NCI-H146 (cell line): ENCODE measurements around the gene EPO.
"Not testable (repeated sequence)": the region's sequence is repeated elsewhere in the genome, so short reads cannot be mapped to it uniquely, and the experiment has no call there.

Experiments
- DNase-seq: peaks from one replicate; lab custom pipeline; 2025; lab: John Stamatoyannopoulos, UW

EPO gene

GRCh38 chr7:100736671-100737070, 16.4 kb downstream of the EPO start:
- no peak for DNase-seq

- DNase-seq = no peak
These were observed 19.7 kb downstream of the EPO start for GRCh38 chr7:100739934-100740333.

- DNase-seq = no peak
These were observed 24.3 kb downstream of the EPO start for GRCh38 chr7:100744605-100745004.

GRCh38 chr7:100745184-100745583, 24.9 kb downstream of the EPO start:
- no peak for DNase-seq

GRCh38 chr7:100752994-100753393, 32.7 kb downstream of the EPO start:
- DNase-seq = no peak

- no peak for DNase-seq
These were observed 33.5 kb downstream of the EPO start for GRCh38 chr7:100753750-100754149.

GRCh38 chr7:100759357-100760171, 39.3 kb downstream of the EPO start:
- DNase-seq = no peak

GRCh38 chr7:100762841-100763240, 42.6 kb downstream of the EPO start:
- not testable (repeated sequence) for DNase-seq

GRCh38 chr7:100763556-100764140, 43.4 kb downstream of the EPO start:
- DNase-seq = no peak

GRCh38 chr7:100764841-100765240, 44.6 kb downstream of the EPO start:
- DNase-seq = no peak

GRCh38 chr7:100765250-100765649, 45.0 kb downstream of the EPO start:
- no peak for DNase-seq

- no peak for DNase-seq
These were observed 48.5 kb downstream of the EPO start for GRCh38 chr7:100768784-100769183.
